KOPT-K1 (cell line): ENCODE measurements around the gene NUAK2.

Source experiments
- H3K27ac ChIP-seq: fragments of 200-600 bp; sonication (generic); 2 replicates; pipeline ENCODE4 v1.5.1; 2016; ENCODE audit warnings: antibody characterized with exemption, mild to moderate bottlenecking, low read depth, low read length; ENCODE audit not compliant: poor library complexity, severe bottlenecking
- H3K36me3 ChIP-seq: fragments of 200-600 bp; sonication (generic); 2 replicates; pipeline ENCODE4 v1.5.1; 2017; ENCODE audit warnings: antibody characterized with exemption, mild to moderate bottlenecking, low read length, moderate library complexity; ENCODE audit not compliant: insufficient read depth
- H3K9me3 ChIP-seq: fragments of 200-600 bp; sonication (generic); 2 replicates; pipeline ENCODE4 v1.5.1; 2017; ENCODE audit warnings: antibody characterized with exemption, low read length, mild to moderate bottlenecking; ENCODE audit not compliant: insufficient read depth, poor library complexity, severe bottlenecking

Gene NUAK2

GRCh38 chr1:205268846-205269680 lies 52.5 kb downstream of the NUAK2 start:
- Histone ChIP-seq H3K36me3 (no peaks in the 10 kb centered on the region), H3K27ac (no peak overlapping the region)

GRCh38 chr1:205267306-205267902 lies 54.1 kb downstream of the NUAK2 start:
- no peak overlapping the region for H3K27ac ChIP-seq
- no peaks in the 10 kb centered on the region for H3K9me3 ChIP-seq
- H3K36me3 ChIP-seq: no peaks in the 10 kb centered on the region

More at GRCh38 chr1:205268846-205269680, 52.5 kb downstream of the NUAK2 start:
- H3K9me3 ChIP-seq: no peaks in the 10 kb centered on the region

GRCh38 chr1:205266611-205267305 lies 54.8 kb downstream of the NUAK2 start:
- H3K36me3 ChIP-seq: no peaks in the 10 kb centered on the region
- H3K27ac ChIP-seq: no peak overlapping the region
- no peaks in the 10 kb centered on the region for H3K9me3 ChIP-seq

GRCh38 chr1:205263580-205264190 lies 57.9 kb downstream of the NUAK2 start:
- H3K27ac ChIP-seq: no peak overlapping the region

GRCh38 chr1:205262731-205263171 lies 58.8 kb downstream of the NUAK2 start:
- Histone ChIP-seq H3K9me3 (no peaks in the 10 kb centered on the region), H3K27ac (no peak overlapping the region), H3K36me3 (no peaks in the 10 kb centered on the region)

More at GRCh38 chr1:205263580-205264190, 57.9 kb downstream of the NUAK2 start:
- Histone ChIP-seq H3K36me3 (no peaks in the 10 kb centered on the region), H3K9me3 (no peaks in the 10 kb centered on the region)

GRCh38 chr1:205261946-205262691 lies 59.4 kb downstream of the NUAK2 start:
- Histone ChIP-seq H3K36me3 (no peaks in the 10 kb centered on the region), H3K9me3 (no peaks in the 10 kb centered on the region), H3K27ac (no peak overlapping the region)

- H3K9me3 ChIP-seq: no peaks in the 10 kb centered on the region
- no peak overlapping the region for H3K27ac ChIP-seq
- no peaks in the 10 kb centered on the region for H3K36me3 ChIP-seq
These were observed 60.4 kb downstream of the NUAK2 start for GRCh38 chr1:205260948-205261732.

- H3K27ac ChIP-seq: no peak overlapping the region
- H3K9me3 ChIP-seq: no peaks in the 10 kb centered on the region
- H3K36me3 ChIP-seq: no peaks in the 10 kb centered on the region
These were observed 61.5 kb downstream of the NUAK2 start for GRCh38 chr1:205259998-205260397.

- Histone ChIP-seq H3K27ac (no peak overlapping the region), H3K36me3 (no peaks in the 10 kb centered on the region), H3K9me3 (no peaks in the 10 kb centered on the region)
These were observed 62.2 kb downstream of the NUAK2 start for GRCh38 chr1:205259324-205259832.

- Histone ChIP-seq H3K36me3 (no peaks in the 10 kb centered on the region), H3K9me3 (no peaks in the 10 kb centered on the region), H3K27ac (no peak overlapping the region)
These were observed 62.8 kb downstream of the NUAK2 start for GRCh38 chr1:205258719-205259118.

GRCh38 chr1:205258261-205258691 lies 63.3 kb downstream of the NUAK2 start:
- Histone ChIP-seq H3K27ac (no peak overlapping the region), H3K36me3 (no peaks in the 10 kb centered on the region)

GRCh38 chr1:205257735-205258134 lies 63.8 kb downstream of the NUAK2 start:
- Histone ChIP-seq H3K27ac (no peak overlapping the region), H3K9me3 (no peaks in the 10 kb centered on the region), H3K36me3 (no peaks in the 10 kb centered on the region)

More at GRCh38 chr1:205258261-205258691, 63.3 kb downstream of the NUAK2 start:
- no peaks in the 10 kb centered on the region for H3K9me3 ChIP-seq

- Histone ChIP-seq H3K9me3 (no peaks in the 10 kb centered on the region), H3K27ac (no peak overlapping the region), H3K36me3 (no peaks in the 10 kb centered on the region)
These were observed 64.5 kb downstream of the NUAK2 start for GRCh38 chr1:205256951-205257625.
